OCI-LY3 (cell line): Measurements from ENCODE around the gene NDUFS2.

Experiments
- H2AFZ ChIP-seq: fragments of 200-600, 300-600 bp; shearing (Covaris generic); 2 replicates; pipeline ENCODE4 v1.6.0; 2014; ENCODE audit warnings: antibody characterized with exemption, low read depth, low read length
- H3K27ac ChIP-seq: fragments of 200-600, 300-600 bp; sonication (generic); 2 replicates; pipeline ENCODE4 v1.5.1; 2014; ENCODE audit warnings: mild to moderate bottlenecking, low read length, moderate library complexity, mixed read lengths
- H3K27me3 ChIP-seq: fragments of 200-600, 300-600 bp; sonication (generic); 2 replicates; pipeline ENCODE4 v1.6.1; 2014; ENCODE audit warnings: low read depth, low read length, mixed read lengths
- H3K36me3 ChIP-seq: fragments of 200-600, 300-600 bp; sonication (generic); replicated peaks from 2 replicates; pipeline ENCODE3; 2014; ENCODE audit warnings: low read depth, low read length, mixed read lengths
- H3K4me1 ChIP-seq: fragments of 300-600, 200-600 bp; sonication (generic); 2 replicates; pipeline ENCODE4 v1.6.1; 2014; ENCODE audit warnings: low read length, mixed read lengths
- H3K4me2 ChIP-seq: fragments of 200-600, 300-600 bp; sonication (generic); 2 replicates; pipeline ENCODE4 v1.6.1; 2014; ENCODE audit warnings: low read length, mixed read lengths
- H3K4me3 ChIP-seq: fragments of 300-600, 200-600 bp; sonication (generic); 2 replicates; pipeline ENCODE4 v1.5.1; 2014; ENCODE audit warnings: antibody characterized with exemption, mild to moderate bottlenecking, low read length, moderate library complexity
- H3K79me2 ChIP-seq: fragments of 300-600, 200-600 bp; shearing (Covaris generic); 2 replicates; pipeline ENCODE4 v1.6.1; 2014; ENCODE audit warnings: mild to moderate bottlenecking, low read length, mixed read lengths
- H3K9ac ChIP-seq: fragments of 300-600, 200-600 bp; shearing (Covaris generic); 2 replicates; pipeline ENCODE4 v1.6.0; 2014; ENCODE audit warnings: mild to moderate bottlenecking, low read length, moderate library complexity
- H3K9me3 ChIP-seq: fragments of 200-600, 300-600 bp; shearing (Covaris generic); 2 replicates; pipeline ENCODE4 v1.6.1; 2014; ENCODE audit warnings: low read length, mixed read lengths; ENCODE audit not compliant: insufficient read depth
- H4K20me1 ChIP-seq: fragments of 200-600, 300-600 bp; sonication (generic); 2 replicates; pipeline ENCODE4 v1.6.1; 2016; ENCODE audit warnings: low read length, mixed read lengths; ENCODE audit not compliant: insufficient read depth
- CTCF ChIP-seq: fragments of 200-600, 300-600 bp; sonication (generic); IDR thresholded peaks from 2 replicates; pipeline ENCODE4 v1.5.1; 2014; ENCODE audit warnings: antibody characterized with exemption, low read length, low read depth
- EZH2phosphoT487 ChIP-seq: fragments of 200-600 bp; shearing (Covaris generic); IDR thresholded peaks from 2 replicates; pipeline ENCODE4 v1.6.1; 2018; ENCODE audit warnings: antibody characterized with exemption, mixed run types, low read depth

The NDUFS2 gene

GRCh38 chr1:161219078-161219892 lies 17.1 kb downstream of the NDUFS2 start:
- H3K4me1 ChIP-seq = peaks cover 5% of the 10 kb centered on the region
- no peak overlapping the region for H2AFZ ChIP-seq
- H3K27me3 ChIP-seq = no peaks in the 10 kb centered on the region
- no peak overlapping the region for H3K9ac ChIP-seq
- TF ChIP-seq CTCF (no peak), EZH2phosphoT487 (no peak)
- H4K20me1 ChIP-seq = no peaks in the 10 kb centered on the region
- H3K4me2 ChIP-seq = no peak overlapping the region
- no peaks in the 10 kb centered on the region for H3K79me2 ChIP-seq
- no peaks in the 10 kb centered on the region for H3K9me3 ChIP-seq
- H3K4me3 ChIP-seq = no peak overlapping the region
- H3K36me3 ChIP-seq = peaks cover 8% of the 10 kb centered on the region
- no peak overlapping the region for H3K27ac ChIP-seq

GRCh38 chr1:161220002-161220401 lies 17.8 kb downstream of the NDUFS2 start:
- H3K4me1 ChIP-seq = peaks cover 6% of the 10 kb centered on the region

GRCh38 chr1:161222175-161223019 lies 20.2 kb downstream of the NDUFS2 start:
- TF ChIP-seq CTCF (no peak), EZH2phosphoT487 (no peak)
- no peak overlapping the region for H3K27ac ChIP-seq
- no peaks in the 10 kb centered on the region for H4K20me1 ChIP-seq
- H3K79me2 ChIP-seq = peaks cover 6% of the 10 kb centered on the region; the same call in 1 of the 2 replicates
- H3K9me3 ChIP-seq = no peaks in the 10 kb centered on the region
- no peak overlapping the region for H3K4me2 ChIP-seq
- H3K36me3 ChIP-seq = no peaks in the 10 kb centered on the region
- H3K4me3 ChIP-seq = no peak overlapping the region
- H3K27me3 ChIP-seq = no peaks in the 10 kb centered on the region
- peaks cover 19% of the 10 kb centered on the region for H3K4me1 ChIP-seq
- H3K9ac ChIP-seq = no peak overlapping the region
- H2AFZ ChIP-seq = no peak overlapping the region

More at GRCh38 chr1:161220002-161220401, 17.8 kb downstream of the NDUFS2 start:
- H4K20me1 ChIP-seq = no peaks in the 10 kb centered on the region
- H3K27me3 ChIP-seq = no peaks in the 10 kb centered on the region
- no peak overlapping the region for H3K4me3 ChIP-seq
- H3K27ac ChIP-seq = no peak overlapping the region
- no peaks in the 10 kb centered on the region for H3K9me3 ChIP-seq
- no peak for TF ChIP-seq EZH2phosphoT487
- no peak for TF ChIP-seq CTCF
- peaks cover 4% of the 10 kb centered on the region for H3K36me3 ChIP-seq
- no peak overlapping the region for H2AFZ ChIP-seq
- H3K4me2 ChIP-seq = no peak overlapping the region
- no peaks in the 10 kb centered on the region for H3K79me2 ChIP-seq
- H3K9ac ChIP-seq = no peak overlapping the region
